NOMO-1 treated with DMSO at 0.1 percent for 48 hours (cell line): ENCODE measurements around the gene TRIOBP.

Experiments
- DNase-seq: peaks from one replicate; lab custom pipeline; 2025; ENCODE audit not compliant: unreplicated experiment; lab: John Stamatoyannopoulos, UW

The TRIOBP gene

DNA sequence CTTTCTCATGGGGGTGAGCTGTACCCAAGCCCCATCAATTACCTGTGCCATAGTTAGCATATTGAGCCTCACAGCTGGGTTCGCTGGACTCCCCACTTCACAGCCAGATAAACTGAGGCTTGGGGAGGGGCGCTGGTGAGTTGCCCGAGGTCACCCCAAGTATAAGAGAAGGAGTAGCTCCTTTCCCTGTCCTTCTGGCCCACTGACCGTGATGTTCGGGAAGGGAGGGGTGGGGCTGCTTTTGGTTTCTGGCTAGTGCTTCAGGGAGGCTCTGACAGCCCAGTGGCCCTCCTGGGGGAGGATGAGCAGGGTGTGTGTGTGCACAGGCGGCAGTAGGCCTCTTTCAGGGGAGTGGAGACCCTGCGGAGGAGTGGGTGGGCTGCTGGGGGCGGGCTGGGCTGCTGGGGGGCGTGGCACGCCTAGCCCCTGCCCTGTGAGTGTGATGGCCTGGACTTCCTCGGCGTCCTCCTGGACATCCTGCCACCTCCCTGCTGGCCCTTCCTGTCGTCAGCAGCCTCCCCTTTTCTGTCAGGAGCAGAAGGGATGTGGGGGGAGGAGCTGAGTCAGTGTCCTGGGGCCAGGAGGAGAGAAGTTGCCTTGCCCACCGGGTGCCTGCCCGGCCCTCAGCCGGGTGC lies 50.3 kb downstream of the TRIOBP start:
- no peak for DNase-seq

DNA sequence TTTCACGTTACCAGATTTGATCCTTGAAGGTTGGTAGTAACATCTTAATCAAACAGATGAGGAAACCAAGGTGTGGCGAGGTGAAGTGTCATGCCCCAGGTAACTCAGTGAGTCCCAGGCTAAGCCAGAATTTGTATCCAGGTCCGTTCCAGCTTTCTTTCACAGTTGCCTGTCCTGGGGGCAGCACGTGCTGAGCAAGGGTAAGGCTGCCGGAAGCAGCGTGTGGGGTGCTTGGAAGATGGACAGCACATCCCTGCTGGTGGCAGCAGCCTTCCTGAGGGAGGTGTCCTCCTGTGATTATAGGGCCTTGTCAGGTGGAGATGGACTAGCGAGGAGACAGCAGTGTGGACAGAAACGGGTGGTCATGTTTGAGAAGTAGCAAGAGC lies 50.9 kb downstream of the TRIOBP start:
- DNase-seq, result no peak

GRCh38 chr22:37748659-37749058 lies 51.8 kb downstream of the TRIOBP start:
- DNase-seq, result no peak

DNA sequence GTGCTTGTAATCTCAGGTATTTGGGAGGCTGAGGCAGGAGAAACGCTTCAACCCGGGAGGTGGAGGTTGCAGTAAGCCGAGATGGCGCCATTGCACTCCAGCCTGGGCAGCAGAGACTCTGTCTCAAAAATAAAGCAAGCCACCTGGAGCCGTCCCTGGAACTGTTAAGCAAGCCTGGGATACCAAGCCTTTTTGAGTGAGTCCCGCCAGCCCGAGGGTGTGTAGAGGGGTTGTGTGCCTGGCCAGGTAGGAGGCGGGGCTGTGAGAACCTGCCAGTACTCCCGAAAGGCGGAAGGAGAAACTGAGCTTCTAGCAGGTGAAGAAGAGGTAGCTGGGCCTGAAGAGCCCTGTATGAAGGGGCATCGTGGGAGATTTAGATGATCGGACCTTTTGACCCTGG lies 52.4 kb downstream of the TRIOBP start:
- DNase-seq, result no peak

GRCh38 chr22:37749831-37750595 lies 53.2 kb downstream of the TRIOBP start:
- DNase-seq, result no peak

- no peak for DNase-seq
These were observed 53.8 kb downstream of the TRIOBP start for GRCh38 chr22:37750596-37751162.

DNA sequence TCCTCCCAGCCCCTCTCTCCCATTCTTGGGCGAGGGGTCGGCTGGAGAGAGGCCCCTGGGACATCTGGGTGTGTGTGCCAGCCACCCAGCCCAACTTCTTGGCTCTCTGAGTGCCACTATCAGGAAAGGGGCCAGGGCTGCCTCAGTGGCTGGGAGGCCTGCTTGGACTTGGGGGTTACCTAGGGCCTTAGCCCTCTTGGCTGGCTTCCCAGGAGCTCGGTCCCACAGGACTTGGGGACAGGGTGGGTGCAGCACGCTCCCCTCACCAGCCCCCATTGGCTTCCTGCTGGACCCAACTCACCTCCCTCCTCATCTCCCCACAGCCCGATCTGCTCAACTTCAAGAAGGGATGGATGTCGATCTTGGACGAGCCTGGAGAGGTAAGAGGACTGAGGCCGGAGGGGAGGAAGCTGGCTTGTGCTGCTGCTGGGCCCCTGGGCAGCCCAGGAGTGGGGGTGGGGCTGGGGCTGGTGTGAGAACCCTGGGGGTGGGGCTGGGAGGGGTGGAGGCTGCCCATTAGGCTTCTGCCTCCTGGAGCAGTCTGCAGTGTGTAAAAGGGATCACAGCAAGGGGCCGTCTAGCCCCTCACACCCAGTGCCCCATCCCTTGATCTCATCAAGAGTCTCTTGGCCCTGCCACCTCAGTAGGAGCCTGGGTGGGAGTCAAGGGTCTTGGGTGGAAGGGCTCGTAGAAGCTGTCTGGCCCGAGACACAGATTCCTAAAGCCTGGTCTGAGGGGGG lies 54.8 kb downstream of the TRIOBP start:
- DNase-seq, result no peak

- no peak for DNase-seq
These were observed 55.6 kb downstream of the TRIOBP start for GRCh38 chr22:37752189-37753087.

- DNase-seq, result no peak
These were observed 56.9 kb downstream of the TRIOBP start for GRCh38 chr22:37753746-37754145.

DNA sequence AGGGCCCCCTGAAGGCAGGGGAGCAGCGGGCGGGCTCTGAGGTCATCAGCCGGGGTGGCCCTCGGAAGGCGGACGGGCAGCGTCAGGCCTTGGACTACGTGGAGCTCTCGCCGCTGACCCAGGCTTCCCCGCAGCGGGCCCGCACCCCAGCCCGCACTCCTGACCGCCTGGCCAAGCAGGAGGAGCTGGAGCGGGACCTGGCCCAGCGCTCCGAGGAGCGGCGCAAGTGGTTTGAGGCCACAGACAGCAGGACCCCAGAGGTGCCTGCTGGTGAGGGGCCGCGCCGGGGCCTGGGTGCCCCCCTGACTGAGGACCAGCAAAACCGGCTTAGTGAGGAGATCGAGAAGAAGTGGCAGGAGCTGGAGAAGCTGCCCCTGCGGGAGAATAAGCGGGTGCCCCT lies 60.8 kb downstream of the TRIOBP start:
- DNase-seq, result no peak

DNA sequence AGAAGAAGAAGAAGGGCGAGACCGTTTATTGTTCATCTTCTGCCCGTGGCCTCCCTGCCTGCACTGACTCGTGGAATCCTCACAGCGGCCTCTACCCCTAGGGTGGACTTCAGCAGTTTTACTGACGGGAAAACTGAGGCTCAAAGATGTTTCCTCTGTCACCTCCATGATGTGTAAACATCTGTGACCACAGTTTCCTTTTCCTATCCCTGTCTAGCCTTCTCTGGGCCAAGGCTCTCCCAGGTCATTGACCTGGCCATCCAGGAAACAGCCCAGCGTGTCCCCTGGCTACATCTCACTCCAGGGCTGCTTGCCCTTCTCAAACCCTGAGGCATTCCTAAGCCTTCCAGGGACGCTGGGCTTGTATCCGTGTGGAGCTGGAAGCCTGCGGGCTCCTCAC lies 61.8 kb downstream of the TRIOBP start:
- DNase-seq, result no peak

DNA sequence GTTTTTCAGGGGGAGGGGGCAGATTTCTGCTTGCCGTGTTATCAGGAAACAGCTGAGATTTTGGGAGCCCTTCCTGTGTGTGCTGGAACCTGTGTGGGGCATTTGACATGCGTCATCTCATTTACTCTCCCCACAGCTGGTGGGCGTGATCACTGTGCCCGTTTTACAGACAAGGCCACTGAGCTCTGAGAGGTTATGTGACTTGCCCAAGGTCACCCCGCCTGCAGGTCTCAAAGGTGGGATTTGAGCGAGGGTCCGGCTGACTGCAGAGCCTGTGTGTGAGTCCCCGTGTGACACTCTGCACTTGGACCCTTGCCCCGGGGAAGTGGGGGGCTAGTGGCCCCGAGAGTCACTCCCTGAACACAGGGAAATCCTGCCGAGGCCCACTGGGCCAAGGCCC lies 62.4 kb downstream of the TRIOBP start:
- no peak for DNase-seq

DNA sequence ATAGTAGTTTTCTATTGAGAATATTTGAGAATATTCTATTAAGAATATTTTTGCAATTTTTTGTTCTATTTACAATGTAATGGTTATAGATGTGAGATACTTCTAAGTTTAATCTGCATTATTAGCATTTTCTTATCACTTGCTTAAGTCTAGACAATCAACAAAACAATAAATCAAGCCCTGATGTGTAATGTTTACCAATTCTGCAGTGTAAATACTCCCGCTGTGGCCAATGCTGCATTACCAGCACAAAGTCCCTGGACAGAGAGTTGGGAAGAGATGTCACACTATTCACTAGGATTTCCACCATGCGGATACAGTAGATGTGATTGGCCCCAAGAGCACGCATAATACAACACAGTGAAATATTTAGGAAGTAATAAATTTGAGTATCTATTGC lies 63.3 kb downstream of the TRIOBP start:
- DNase-seq, result no peak

DNA sequence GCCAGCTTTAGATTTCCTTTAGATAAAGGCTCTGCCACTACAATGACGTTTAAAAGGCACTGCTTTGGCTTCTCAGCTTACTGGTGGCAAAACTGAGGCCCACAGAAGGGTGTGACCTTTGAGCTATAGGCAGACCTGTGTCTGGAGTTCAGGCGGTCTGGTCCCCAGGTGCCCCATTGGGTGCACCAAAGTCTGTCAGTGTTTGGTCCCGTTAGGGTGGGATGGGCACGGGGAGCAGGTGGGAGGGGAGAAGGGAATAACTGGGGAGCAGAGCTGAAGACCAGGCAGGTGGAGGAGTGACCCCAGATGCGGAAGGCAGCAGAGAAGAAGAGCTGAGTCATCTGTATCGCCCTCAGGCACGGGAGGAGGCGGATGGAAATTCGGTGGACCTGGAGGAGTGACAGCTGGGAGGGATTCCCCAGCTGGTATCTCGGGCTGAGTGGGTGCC lies 65.6 kb downstream of the TRIOBP start:
- no peak for DNase-seq

GRCh38 chr22:37763012-37763411 lies 66.2 kb downstream of the TRIOBP start:
- DNase-seq, result no peak

- no peak for DNase-seq
These were observed 66.8 kb downstream of the TRIOBP start for GRCh38 chr22:37763652-37764051.

DNA sequence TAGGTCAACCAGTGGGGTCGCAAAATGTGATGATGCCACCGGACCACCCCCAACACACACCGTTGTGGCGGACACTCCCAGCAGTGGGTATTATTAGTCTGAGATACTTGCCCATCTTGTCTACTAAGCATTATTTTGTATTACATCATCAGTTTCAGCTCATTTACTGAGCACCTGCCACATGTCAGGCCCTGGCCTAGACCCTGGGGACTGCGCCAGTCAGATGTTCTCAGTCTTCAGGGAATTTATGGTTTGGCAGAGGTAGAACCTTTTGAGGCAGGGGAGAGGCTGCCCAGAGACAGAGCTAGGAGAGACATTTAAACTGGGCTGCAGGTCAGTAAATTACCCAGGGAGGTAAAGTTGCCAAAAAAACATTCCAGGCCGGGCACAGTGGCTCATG lies 67.8 kb downstream of the TRIOBP start:
- DNase-seq, result no peak

DNA sequence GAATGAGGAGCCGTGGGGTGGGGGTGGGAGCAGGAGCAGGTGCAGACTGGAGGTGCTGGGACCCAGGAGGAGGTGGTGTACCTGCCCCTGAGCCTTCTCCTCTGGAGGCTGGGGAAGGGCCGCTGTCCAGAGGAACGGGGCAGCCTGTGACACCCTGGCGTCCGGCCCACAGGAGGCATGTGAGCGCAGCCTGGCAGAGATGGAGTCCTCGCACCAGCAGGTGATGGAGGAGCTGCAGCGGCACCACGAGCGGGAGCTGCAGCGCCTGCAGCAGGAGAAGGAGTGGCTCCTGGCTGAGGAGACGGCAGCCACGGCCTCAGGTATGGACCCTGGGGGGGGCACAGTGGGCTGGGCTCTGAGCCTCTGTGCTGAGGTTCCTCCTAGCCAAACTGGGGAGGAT lies 68.7 kb downstream of the TRIOBP start:
- DNase-seq, result no peak

DNA sequence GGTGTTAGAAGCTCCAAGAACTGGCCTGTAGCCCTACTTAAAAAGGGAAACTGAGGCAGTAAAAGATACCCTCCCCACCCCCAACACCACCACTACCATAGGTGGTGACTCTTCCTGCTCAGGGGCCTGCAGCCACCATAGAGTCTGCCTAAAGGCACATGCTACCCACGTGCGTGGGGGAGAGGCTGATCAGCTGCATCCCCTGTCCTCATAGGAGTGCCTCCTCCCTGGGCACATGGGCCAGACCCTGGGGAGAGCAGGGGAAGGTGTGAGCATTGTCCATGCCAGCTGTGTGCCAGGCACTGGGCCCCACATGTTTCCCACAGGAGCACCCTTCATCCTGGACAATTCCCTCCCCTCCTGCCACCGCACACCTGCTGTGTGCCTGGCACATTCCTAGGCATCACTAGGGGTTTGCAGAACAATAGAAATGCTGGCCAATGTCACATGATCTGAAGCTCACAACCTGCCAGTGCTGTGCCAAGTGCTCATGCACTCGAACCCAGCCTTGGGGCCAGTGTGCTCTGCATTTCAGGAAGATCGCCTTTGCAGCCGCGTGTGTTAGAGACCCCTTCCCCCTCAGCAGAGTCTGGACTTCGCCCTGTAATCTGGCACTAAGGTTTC lies 69.2 kb downstream of the TRIOBP start:
- no peak for DNase-seq

- DNase-seq, result no peak
These were observed 71.4 kb downstream of the TRIOBP start for GRCh38 chr22:37768273-37768672.
